SKM-1 (cell line): Measurements from ENCODE around the gene RGR.

Experiments
- DNase-seq: peaks from one replicate; lab custom pipeline; 2025; ENCODE audit not compliant: unreplicated experiment; lab: John Stamatoyannopoulos, UW

RGR gene

GRCh38 chr10:84293171-84293570 is 48.3 kb downstream of the RGR start:
- DNase-seq: no peak

GRCh38 chr10:84293574-84294016 is 48.7 kb downstream of the RGR start:
- no peak for DNase-seq

GRCh38 chr10:84294766-84295447 is 50.1 kb downstream of the RGR start:
- DNase-seq: no peak

- no peak for DNase-seq
Observed at GRCh38 chr10:84296091-84296981, 51.5 kb downstream of the RGR start.

GRCh38 chr10:84298057-84298456 is 53.2 kb downstream of the RGR start:
- no peak for DNase-seq

GRCh38 chr10:84302223-84302622 is 57.4 kb downstream of the RGR start:
- no peak for DNase-seq

GRCh38 chr10:84306751-84307384 is 62.0 kb downstream of the RGR start:
- DNase-seq: no peak

- DNase-seq: no peak
Observed at GRCh38 chr10:84308021-84308420, 63.2 kb downstream of the RGR start.

- peak; percentile 5 for DNase-seq
Observed at GRCh38 chr10:84308481-84309304, 63.8 kb downstream of the RGR start.
